CD14-positive monocyte (primary cell): ENCODE data around the gene CCS. TPM values are rescaled to one million over a fixed set of nuclear protein-coding genes. Genes with fewer than 3 reads are reported as not detected.

Experiments
- DNase-seq, 3 donors: peaks; one replicate each; pipeline ENCODE4 v3.0.0-alpha.2; 2011 to 2022
- H2AFZ ChIP-seq: 2 replicates; pipeline ENCODE4 v1.6.0; 2012; ENCODE audit warnings: mild to moderate bottlenecking, low read depth, low read length, inconsistent platforms; ENCODE audit not compliant: insufficient read depth, poor library complexity, severe bottlenecking
- H3K27ac ChIP-seq, 2 donors: 1 replicate in 1 of 2; 2 replicates in 1 of 2; pipeline ENCODE4 v1.5.1; 2012 to 2013; ENCODE audit warnings: low read length in 2 of 2, control low read depth in 1 of 2, inconsistent platforms in 1 of 2, low read depth in 1 of 2, mild to moderate bottlenecking in 1 of 2
- H3K27me3 ChIP-seq, 2 donors: one replicate each; pipeline versions ENCODE4 v1.6.0 to v1.6.1; 2011 to 2013; ENCODE audit warnings: low read length in 2 of 2; ENCODE audit not compliant: control insufficient read depth in 2 of 2, insufficient read depth in 2 of 2
- H3K36me3 ChIP-seq, 2 donors: replicated peaks in 1 of 2; 1 replicate in 1 of 2; 2 replicates in 1 of 2; pipeline versions ENCODE4 v1.5.1 to v1.6.1; 2012 to 2013; ENCODE audit warnings: low read length in 2 of 2, control low read depth in 1 of 2, inconsistent platforms in 1 of 2, mild to moderate bottlenecking in 1 of 2; ENCODE audit not compliant: insufficient read depth in 2 of 2, control insufficient read depth in 1 of 2
- H3K4me1 ChIP-seq, 2 donors: 1 replicate in 1 of 2; 2 replicates in 1 of 2; pipeline versions ENCODE4 v1.5.1 to v1.6.1; 2012 to 2013; ENCODE audit warnings: low read length in 2 of 2, control low read depth in 1 of 2, inconsistent platforms in 1 of 2, mild to moderate bottlenecking in 1 of 2, moderate library complexity in 1 of 2; ENCODE audit not compliant: insufficient read depth in 2 of 2, control insufficient read depth in 1 of 2
- H3K4me2 ChIP-seq: replicated peaks from 2 replicates; pipeline ENCODE3; 2012; ENCODE audit warnings: low read length, moderate library complexity, mild to moderate bottlenecking; ENCODE audit not compliant: poor library complexity, severe bottlenecking; ENCODE audit errors: extremely low read depth
- H3K4me3 ChIP-seq, 3 experiments: fragments of 200-600 bp in 1 of 3; sonication (generic) in 1 of 3; replicated peaks in 1 of 3; 1 replicate in 2 of 3; 2 replicates in 1 of 3; pipeline ENCODE4 v1.5.1; 2011 to 2013; ENCODE audit warnings: low read length in 3 of 3, mild to moderate bottlenecking in 3 of 3, control low read depth in 2 of 3, low read depth in 2 of 3, inconsistent platforms in 1 of 3, moderate library complexity in 1 of 3
- H3K79me2 ChIP-seq: 2 replicates; pipeline ENCODE4 v1.6.0; 2012; ENCODE audit warnings: mild to moderate bottlenecking, control low read depth, inconsistent platforms, low read length, moderate library complexity; ENCODE audit not compliant: insufficient read depth
- H3K9ac ChIP-seq: 2 replicates; pipeline ENCODE4 v1.6.0; 2017; ENCODE audit warnings: low read length, mild to moderate bottlenecking; ENCODE audit not compliant: insufficient read depth, poor library complexity, severe bottlenecking
- H3K9me3 ChIP-seq, 2 donors: replicated peaks in 1 of 2; 1 replicate in 1 of 2; 2 replicates in 1 of 2; pipeline versions ENCODE4 v1.5.1 to v1.6.1; 2012 to 2013; ENCODE audit warnings: low read length in 2 of 2, control low read depth in 1 of 2; ENCODE audit not compliant: control insufficient read depth in 1 of 2, insufficient read depth in 1 of 2
- H4K20me1 ChIP-seq: 2 replicates; pipeline ENCODE4 v1.6.0; 2012; ENCODE audit warnings: mild to moderate bottlenecking, low read length, control low read depth, moderate library complexity; ENCODE audit not compliant: insufficient read depth
- H3K27ac Mint-ChIP-seq, 7 donors: one replicate each; pipeline ENCODE4 v1.8.0; 2020; ENCODE audit warnings: mild to moderate bottlenecking in 7 of 7, mixed read lengths in 7 of 7, moderate library complexity in 6 of 7, inconsistent platforms in 2 of 7
- H3K27me3 Mint-ChIP-seq, 3 donors: one replicate each; pipeline ENCODE4 v1.8.0; 2021 to 2022; ENCODE audit warnings: low read depth in 3 of 3, mild to moderate bottlenecking in 3 of 3, mixed read lengths in 3 of 3, moderate library complexity in 3 of 3, inconsistent platforms in 1 of 3
- H3K36me3 Mint-ChIP-seq, 2 donors: one replicate each; pipeline ENCODE4 v1.8.0; 2020; ENCODE audit warnings: mixed read lengths in 2 of 2, inconsistent platforms in 1 of 2, mild to moderate bottlenecking in 1 of 2
- H3K4me1 Mint-ChIP-seq: one replicate; pipeline ENCODE4 v1.8.0; 2020; ENCODE audit warnings: mild to moderate bottlenecking, mixed read lengths
- H3K4me3 Mint-ChIP-seq, 2 donors: one replicate each; pipeline ENCODE4 v1.8.0; 2020; ENCODE audit warnings: mild to moderate bottlenecking in 2 of 2, mixed read lengths in 2 of 2, moderate library complexity in 1 of 2
- H3K9me3 Mint-ChIP-seq, 7 donors: one replicate each; pipeline ENCODE4 v1.8.0; 2020 to 2022; ENCODE audit warnings: mixed read lengths in 7 of 7, mild to moderate bottlenecking in 6 of 7, moderate library complexity in 6 of 7, inconsistent platforms in 2 of 7
- WGBS: methylation state at CpG from one replicate; pipeline ENCODE4 v1.1.5; 2013; ENCODE audit warnings: missing lambda C conversion rate; ENCODE audit not compliant: insufficient coverage; 5-methylcytosine and 5-hydroxymethylcytosine counted together
- intact Hi-C, 2 donors: fragments of 100-400 bp; cut with micrococcal nuclease; formaldehyde crosslinking; loops; one replicate each; pipeline versions ENCODE4 v1.15.0 to v1.15.1; 2023
- polyA plus RNA-seq, 3 donors: library from polyadenylated mRNA; depleted of rRNA in 1 of 3; unstranded in 2 of 3; stranded (reverse) in 1 of 3; fragments of 300-500 nt in 2 of 3; fragments of >200 nt in 1 of 3; fragmentation: Illumina TruSeq in 2 of 3; gene quantifications; 1 replicate in 2 of 3; 2 replicates in 1 of 3; pipeline ENCODE4 v1.2.3, GENCODE V29; 2012 to 2021
- TF ChIP-seq, protein P1 (sequence below): fragments of 200-600 bp; IDR thresholded peaks from one replicate; pipeline ENCODE4 v1.8.0; 2022; ENCODE audit warnings: antibody characterized with exemption, mild to moderate bottlenecking

Gene CCS
- polyA plus RNA-seq, 3 donors: 26.9 to 67.9 (median 37.0) TPM

- intact Hi-C loops: no loop called here
- H3K9me3 Mint-ChIP-seq: peaks cover 0 to 5% (median 1%) of the 10 kb centered on the region in 7 donors
Observed at GRCh38 chr11:66569076-66569475, 23.9 kb upstream of the CCS start.

DNA sequence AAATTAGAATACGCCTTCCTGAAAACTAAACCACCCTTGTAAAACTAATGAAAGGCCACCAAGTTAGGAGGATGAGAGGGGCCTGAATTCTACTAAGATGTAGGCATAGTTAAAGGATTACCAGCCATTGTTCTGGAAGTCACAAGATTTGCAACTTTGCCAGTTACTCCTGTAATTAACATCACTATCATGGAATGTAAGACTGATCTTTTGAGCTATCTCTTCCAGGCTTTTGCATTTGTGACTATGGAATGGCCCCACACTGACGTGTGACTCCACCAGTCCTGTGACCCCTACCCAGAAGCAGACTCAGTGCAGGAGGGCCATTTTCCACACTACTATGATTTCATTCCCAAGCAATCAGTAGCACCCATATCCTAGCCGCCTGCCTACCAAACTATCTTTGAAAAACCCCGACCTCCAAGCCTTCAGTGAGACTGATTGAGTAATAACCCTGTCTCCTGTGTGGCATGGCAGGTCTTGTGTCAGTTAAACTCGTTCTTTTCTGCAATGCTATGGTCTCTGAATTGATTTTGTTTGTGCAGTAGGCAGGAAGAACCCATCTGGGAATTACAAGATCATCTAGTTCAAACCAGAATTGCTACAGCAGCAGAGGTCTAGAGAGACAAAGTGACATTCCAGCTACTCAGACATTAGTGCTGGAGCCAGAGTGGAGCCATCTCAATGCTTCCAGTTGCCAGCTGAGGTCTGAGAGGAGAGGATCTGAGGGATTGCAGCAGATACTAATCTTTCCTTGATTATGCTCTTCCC lies 22.7 kb upstream of the CCS start:
- H3K27me3 Mint-ChIP-seq: peaks cover 27 to 37% (median 29%) of the 10 kb centered on the region in 3 donors
- H4K20me1 ChIP-seq: no peaks in the 10 kb centered on the region
- H3K9me3 Mint-ChIP-seq: peaks cover 0 to 6% (median 1%) of the 10 kb centered on the region in 7 donors
- H2AFZ ChIP-seq: no peak overlapping the region
- H3K4me1 Mint-ChIP-seq: peaks cover 7% of the 10 kb centered on the region
- DNase-seq: no peak
- no peak overlapping the region for H3K27ac ChIP-seq
- no peaks in the 10 kb centered on the region for H3K36me3 Mint-ChIP-seq
- 69% methylated on average over 2 of the region's 5 CpGs for WGBS
- no peaks in the 10 kb centered on the region for H3K36me3 ChIP-seq
- H3K4me1 ChIP-seq: peaks cover 4 to 12% of the 10 kb centered on the region in 2 donors
- intact Hi-C loops: no loop called here
- no peaks in the 10 kb centered on the region for H3K9me3 ChIP-seq
- H3K27ac Mint-ChIP-seq: peak overlapping the region in 1 of 7 donors; percentile 11
- no peaks in the 10 kb centered on the region for H3K79me2 ChIP-seq
- TF ChIP-seq, protein P1, sequence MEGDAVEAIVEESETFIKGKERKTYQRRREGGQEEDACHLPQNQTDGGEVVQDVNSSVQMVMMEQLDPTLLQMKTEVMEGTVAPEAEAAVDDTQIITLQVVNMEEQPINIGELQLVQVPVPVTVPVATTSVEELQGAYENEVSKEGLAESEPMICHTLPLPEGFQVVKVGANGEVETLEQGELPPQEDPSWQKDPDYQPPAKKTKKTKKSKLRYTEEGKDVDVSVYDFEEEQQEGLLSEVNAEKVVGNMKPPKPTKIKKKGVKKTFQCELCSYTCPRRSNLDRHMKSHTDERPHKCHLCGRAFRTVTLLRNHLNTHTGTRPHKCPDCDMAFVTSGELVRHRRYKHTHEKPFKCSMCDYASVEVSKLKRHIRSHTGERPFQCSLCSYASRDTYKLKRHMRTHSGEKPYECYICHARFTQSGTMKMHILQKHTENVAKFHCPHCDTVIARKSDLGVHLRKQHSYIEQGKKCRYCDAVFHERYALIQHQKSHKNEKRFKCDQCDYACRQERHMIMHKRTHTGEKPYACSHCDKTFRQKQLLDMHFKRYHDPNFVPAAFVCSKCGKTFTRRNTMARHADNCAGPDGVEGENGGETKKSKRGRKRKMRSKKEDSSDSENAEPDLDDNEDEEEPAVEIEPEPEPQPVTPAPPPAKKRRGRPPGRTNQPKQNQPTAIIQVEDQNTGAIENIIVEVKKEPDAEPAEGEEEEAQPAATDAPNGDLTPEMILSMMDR: no peak
- H3K9ac ChIP-seq: no peak overlapping the region
- no peak overlapping the region for H3K4me3 ChIP-seq
- no peak overlapping the region for H3K4me3 Mint-ChIP-seq
- no peak overlapping the region for H3K4me2 ChIP-seq
- peaks cover 0 to 17% of the 10 kb centered on the region in 2 donors for H3K27me3 ChIP-seq

More at GRCh38 chr11:66569076-66569475, 23.9 kb upstream of the CCS start:
- Mint-ChIP-seq H3K27me3 (peaks cover 23 to 29% (median 25%) of the 10 kb centered on the region in 3 donors), H3K36me3 (no peaks in the 10 kb centered on the region), H3K4me1 (peaks cover 7% of the 10 kb centered on the region), H3K27ac (no peak overlapping the region), H3K4me3 (peak overlapping the region in 1 of 2 donors; percentile 87)
- Histone ChIP-seq H3K4me3 (no peak overlapping the region), H3K36me3 (no peaks in the 10 kb centered on the region), H3K27ac (no peak overlapping the region), H3K4me2 (no peak overlapping the region), H3K4me1 (peaks cover 4 to 12% of the 10 kb centered on the region in 2 donors), H3K9me3 (no peaks in the 10 kb centered on the region), H3K9ac (no peak overlapping the region), H4K20me1 (no peaks in the 10 kb centered on the region), H2AFZ (peak overlapping the region; percentile 89), H3K79me2 (no peaks in the 10 kb centered on the region), H3K27me3 (peaks cover 0 to 17% of the 10 kb centered on the region in 2 donors)
- TF ChIP-seq, protein P1: no peak
- WGBS: 94% methylated on average over 6 of the region's 7 CpGs
- no peak for DNase-seq
